Uterus (tissue), 2 donors: Measurements from ENCODE around the gene CACHD1.

Source experiments
- POLR2A ChIP-seq, 2 donors: fragments of 450-650 bp; IDR thresholded peaks; one replicate each; pipeline ENCODE4 v1.6.1; 2016; ENCODE audit warnings: antibody characterized with exemption in 2 of 2, mild to moderate bottlenecking in 1 of 2, moderate library complexity in 1 of 2
- TF ChIP-seq, protein P1 (sequence below), 4 experiments: fragments of 200-600 bp in 2 of 4; fragments of 450-650 bp in 2 of 4; sonication (generic) in 2 of 4; IDR thresholded peaks; one replicate each; pipeline ENCODE4 v1.5.1; 2016 to 2019; ENCODE audit warnings: antibody characterized with exemption in 4 of 4, mild to moderate bottlenecking in 2 of 4, moderate library complexity in 1 of 4

DNA sequence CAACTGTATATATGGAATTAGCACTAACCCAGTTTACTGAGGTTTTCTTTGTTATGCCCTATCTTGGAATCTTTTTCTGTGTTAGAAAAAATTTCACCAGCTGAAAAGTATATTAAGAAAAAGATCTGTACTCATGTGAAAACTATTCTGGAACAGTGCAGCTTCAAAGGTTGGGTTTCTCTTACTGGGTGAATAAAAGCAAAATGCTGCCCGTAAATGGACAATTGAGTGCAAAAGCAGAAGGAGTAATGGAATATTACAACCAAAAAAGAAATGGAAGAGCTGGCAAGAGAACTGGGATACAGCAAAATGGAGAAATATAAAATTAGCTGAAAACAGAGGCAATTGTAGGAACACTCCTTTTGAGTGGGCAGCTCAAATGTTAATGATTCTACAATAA, 257.9 kb downstream of the CACHD1 start:
- no peak for TF ChIP-seq POLR2A (IDR thresholded peaks at IDR 0.05)
- TF ChIP-seq, protein P1, sequence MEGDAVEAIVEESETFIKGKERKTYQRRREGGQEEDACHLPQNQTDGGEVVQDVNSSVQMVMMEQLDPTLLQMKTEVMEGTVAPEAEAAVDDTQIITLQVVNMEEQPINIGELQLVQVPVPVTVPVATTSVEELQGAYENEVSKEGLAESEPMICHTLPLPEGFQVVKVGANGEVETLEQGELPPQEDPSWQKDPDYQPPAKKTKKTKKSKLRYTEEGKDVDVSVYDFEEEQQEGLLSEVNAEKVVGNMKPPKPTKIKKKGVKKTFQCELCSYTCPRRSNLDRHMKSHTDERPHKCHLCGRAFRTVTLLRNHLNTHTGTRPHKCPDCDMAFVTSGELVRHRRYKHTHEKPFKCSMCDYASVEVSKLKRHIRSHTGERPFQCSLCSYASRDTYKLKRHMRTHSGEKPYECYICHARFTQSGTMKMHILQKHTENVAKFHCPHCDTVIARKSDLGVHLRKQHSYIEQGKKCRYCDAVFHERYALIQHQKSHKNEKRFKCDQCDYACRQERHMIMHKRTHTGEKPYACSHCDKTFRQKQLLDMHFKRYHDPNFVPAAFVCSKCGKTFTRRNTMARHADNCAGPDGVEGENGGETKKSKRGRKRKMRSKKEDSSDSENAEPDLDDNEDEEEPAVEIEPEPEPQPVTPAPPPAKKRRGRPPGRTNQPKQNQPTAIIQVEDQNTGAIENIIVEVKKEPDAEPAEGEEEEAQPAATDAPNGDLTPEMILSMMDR (IDR thresholded peaks at IDR 0.05) = no peak
